ENCODE results near the gene STAC. TPM values are rescaled to one million over a fixed set of nuclear protein-coding genes. Genes with fewer than 3 reads are reported as not detected.

STAC gene
- total and polyA plus RNA-seq, 9 of the 15 experiments (the other 6 are each of a cell fraction or from before 2014, with no cell fraction given): 0.11 TPM; not detected in 8

- Histone ChIP-seq H2AFZ (ENCODE audit: low read depth, low read length) (no peak overlapping the region), H3K4me3 (no peak overlapping the region), H3K27me3 (ENCODE audit: control insufficient read depth in 2 of 2, insufficient read depth in 2 of 2, low read length in 2 of 2) (no peaks in the 10 kb centered on the region), H4K20me1 (replicated peaks; ENCODE audit: control insufficient read depth, insufficient read depth, low read length) (no peaks in the 10 kb centered on the region), H3K36me3 (ENCODE audit: control insufficient read depth, insufficient read depth, low read length) (no peaks in the 10 kb centered on the region), H3K9ac (ENCODE audit: insufficient read depth in 1 of 2, low read depth in 2 of 2, low read length in 2 of 2) (no peak overlapping the region), H3K79me2 (ENCODE audit: control insufficient read depth, insufficient read depth, low read length) (no peaks in the 10 kb centered on the region), H3K9me1 (ENCODE audit: control insufficient read depth, insufficient read depth, low read length) (no peaks in the 10 kb centered on the region), H3K4me1 (replicated peaks in 1 of 2; ENCODE audit: control insufficient read depth in 2 of 2, insufficient read depth in 2 of 2, low read length in 2 of 2) (no peaks in the 10 kb centered on the region), H3K4me2 (ENCODE audit: insufficient read depth, low read length) (no peak overlapping the region), H3K9me3 (replicated peaks; ENCODE audit: control insufficient read depth, insufficient read depth, low read depth, low read length) (no peaks in the 10 kb centered on the region), H3K27ac (ENCODE audit: extremely low read depth, low read depth, low read length) (no peak overlapping the region)
- DNase-seq (ENCODE audit: extremely low read depth in 1 of 4, low spot score in 3 of 4): no peak
- intact Hi-C loops (cut with micrococcal nuclease): no loop called here
- CTCF ChIA-PET (ENCODE audit: low intra/inter-chr PET ratio): no interaction called here
- no peak for ATAC-seq
- no TSS peak for BruUV-seq (replicated peaks)
- in situ Hi-C loops (cut with MboI): no loop called here
- FAIRE-seq: no peak
- POLR2A ChIA-PET: no interaction called here
- WGBS (ENCODE audit: insufficient coverage, low coverage, missing lambda C conversion rate): 0% methylated on average over 3 of the region's 3 CpGs
- TF ChIP-seq ZNF165 (CRISPR knock-in tag; IDR thresholded peaks at IDR 0.05; ENCODE audit: borderline replicate concordance) (no peak), NEUROD1 (IDR thresholded peaks at IDR 0.05; ENCODE audit: borderline replicate concordance, low read depth, low read length, partially characterized antibody) (no peak), TAF1 (IDR thresholded peaks at IDR 0.05; ENCODE audit: control insufficient read depth, extremely low read depth, insufficient read depth, low read length, severe bottlenecking) (no peak), ZNF778 (CRISPR knock-in tag; IDR thresholded peaks at IDR 0.05) (no peak), DLX4 (CRISPR knock-in tag; IDR thresholded peaks at IDR 0.05) (no peak), FUS (optimal IDR thresholded peaks at IDR 0.05; ENCODE audit: low read depth, low read length) (no peak), NONO (IDR thresholded peaks at IDR 0.05; ENCODE audit: low read depth in 2 of 2, low read length in 1 of 2) (no peak)
- TF ChIP-seq, protein P1, sequence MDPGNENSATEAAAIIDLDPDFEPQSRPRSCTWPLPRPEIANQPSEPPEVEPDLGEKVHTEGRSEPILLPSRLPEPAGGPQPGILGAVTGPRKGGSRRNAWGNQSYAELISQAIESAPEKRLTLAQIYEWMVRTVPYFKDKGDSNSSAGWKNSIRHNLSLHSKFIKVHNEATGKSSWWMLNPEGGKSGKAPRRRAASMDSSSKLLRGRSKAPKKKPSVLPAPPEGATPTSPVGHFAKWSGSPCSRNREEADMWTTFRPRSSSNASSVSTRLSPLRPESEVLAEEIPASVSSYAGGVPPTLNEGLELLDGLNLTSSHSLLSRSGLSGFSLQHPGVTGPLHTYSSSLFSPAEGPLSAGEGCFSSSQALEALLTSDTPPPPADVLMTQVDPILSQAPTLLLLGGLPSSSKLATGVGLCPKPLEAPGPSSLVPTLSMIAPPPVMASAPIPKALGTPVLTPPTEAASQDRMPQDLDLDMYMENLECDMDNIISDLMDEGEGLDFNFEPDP (CRISPR knock-in tag; IDR thresholded peaks at IDR 0.05): no peak
- TF ChIP-seq, protein P2, sequence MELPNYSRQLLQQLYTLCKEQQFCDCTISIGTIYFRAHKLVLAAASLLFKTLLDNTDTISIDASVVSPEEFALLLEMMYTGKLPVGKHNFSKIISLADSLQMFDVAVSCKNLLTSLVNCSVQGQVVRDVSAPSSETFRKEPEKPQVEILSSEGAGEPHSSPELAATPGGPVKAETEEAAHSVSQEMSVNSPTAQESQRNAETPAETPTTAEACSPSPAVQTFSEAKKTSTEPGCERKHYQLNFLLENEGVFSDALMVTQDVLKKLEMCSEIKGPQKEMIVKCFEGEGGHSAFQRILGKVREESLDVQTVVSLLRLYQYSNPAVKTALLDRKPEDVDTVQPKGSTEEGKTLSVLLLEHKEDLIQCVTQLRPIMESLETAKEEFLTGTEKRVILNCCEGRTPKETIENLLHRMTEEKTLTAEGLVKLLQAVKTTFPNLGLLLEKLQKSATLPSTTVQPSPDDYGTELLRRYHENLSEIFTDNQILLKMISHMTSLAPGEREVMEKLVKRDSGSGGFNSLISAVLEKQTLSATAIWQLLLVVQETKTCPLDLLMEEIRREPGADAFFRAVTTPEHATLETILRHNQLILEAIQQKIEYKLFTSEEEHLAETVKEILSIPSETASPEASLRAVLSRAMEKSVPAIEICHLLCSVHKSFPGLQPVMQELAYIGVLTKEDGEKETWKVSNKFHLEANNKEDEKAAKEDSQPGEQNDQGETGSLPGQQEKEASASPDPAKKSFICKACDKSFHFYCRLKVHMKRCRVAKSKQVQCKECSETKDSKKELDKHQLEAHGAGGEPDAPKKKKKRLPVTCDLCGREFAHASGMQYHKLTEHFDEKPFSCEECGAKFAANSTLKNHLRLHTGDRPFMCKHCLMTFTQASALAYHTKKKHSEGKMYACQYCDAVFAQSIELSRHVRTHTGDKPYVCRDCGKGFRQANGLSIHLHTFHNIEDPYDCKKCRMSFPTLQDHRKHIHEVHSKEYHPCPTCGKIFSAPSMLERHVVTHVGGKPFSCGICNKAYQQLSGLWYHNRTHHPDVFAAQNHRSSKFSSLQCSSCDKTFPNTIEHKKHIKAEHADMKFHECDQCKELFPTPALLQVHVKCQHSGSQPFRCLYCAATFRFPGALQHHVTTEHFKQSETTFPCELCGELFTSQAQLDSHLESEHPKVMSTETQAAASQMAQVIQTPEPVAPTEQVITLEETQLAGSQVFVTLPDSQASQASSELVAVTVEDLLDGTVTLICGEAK (IDR thresholded peaks at IDR 0.05): no peak
- TF ChIP-seq, protein P2 (CRISPR knock-in tag; IDR thresholded peaks at IDR 0.05): no peak
Observed at GRCh38 chr3:36494461-36495109, 114.3 kb downstream of the STAC start.

Measured in K562 (cell line).